GM19372 (cell line): ENCODE measurements around the gene SNX32.
"Not testable (repeated sequence)": the region's sequence is repeated elsewhere in the genome, so short reads cannot be mapped to it uniquely, and the experiment has no call there.

Experiments
- ATAC-seq: cut with Tn5 transposase; IDR thresholded peaks from one replicate; pipeline ENCODE4 v1.9.1; 2021; ENCODE audit warnings: mild to moderate bottlenecking, low read depth, moderate library complexity; ENCODE audit not compliant: unreplicated experiment

The SNX32 gene

DNA sequence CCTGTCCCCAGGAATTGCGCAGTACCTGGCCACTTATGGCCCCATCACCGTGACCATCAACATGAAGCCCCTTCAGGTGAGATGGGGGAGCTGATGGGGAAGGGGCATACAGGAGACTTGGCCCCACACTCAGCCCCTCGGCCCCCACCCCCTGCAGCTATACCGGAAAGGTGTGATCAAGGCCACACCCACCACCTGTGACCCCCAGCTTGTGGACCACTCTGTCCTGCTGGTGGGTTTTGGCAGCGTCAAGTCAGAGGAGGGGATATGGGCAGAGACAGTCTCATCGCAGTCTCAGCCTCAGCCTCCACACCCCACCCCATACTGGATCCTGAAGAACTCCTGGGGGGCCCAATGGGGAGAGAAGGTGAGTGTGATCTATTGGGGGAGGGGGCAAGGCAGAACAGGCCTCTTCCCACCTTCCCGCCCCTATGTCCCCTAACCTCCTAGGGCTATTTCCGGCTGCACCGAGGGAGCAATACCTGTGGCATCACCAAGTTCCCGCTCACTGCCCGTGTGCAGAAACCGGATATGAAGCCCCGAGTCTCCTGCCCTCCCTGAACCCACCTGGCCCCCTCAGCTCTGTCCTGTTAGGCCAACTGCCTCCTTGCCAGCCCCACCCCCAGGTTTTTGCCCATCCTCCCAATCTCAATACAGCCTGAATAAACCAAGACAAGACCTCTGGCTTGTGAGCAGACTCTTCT lies 49.4 kb downstream of the SNX32 start:
- no peak for ATAC-seq

DNA sequence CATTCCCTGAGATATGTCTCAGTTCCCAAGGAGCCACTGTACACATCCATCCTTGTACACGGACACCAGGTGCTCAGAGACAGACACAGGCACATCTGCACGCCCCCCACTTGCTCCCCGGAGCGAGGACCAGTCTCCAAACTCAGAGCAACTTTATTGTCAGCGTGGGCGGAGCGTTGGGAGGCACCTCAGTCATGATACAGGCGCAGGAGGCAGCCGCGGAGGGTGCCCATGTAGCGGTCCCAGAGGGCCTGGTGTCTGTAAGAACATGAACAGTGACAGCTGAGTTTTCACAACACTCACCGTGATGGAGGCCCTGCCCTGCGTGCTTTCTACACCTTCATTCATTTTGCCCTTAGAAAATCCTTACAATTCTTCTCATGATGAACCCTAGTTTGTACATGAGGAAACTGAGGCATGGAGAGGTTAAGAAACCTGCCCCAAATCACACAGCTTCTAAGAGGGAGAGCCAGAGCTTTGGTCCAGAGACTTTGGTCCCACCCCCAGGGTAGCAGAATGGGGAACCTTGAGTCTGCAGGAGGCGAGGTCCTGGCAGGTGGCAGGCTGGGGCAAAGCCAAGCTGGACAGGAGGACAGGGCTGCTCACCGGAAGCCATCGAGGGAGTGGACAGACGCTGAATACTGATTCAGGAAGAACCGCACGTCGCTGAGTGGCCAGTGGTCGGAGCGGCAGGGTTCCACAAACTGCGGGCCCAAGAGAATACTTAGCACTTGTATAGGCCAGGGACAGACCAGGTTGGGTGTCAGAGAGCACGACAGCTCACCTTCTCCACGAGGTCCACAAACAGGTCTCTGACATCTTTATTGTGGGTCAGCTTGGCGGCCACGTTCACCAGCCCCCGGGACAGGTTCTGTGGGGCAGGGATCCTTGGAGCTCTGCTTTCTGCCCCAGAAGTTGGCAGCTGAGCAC lies 50.3 kb downstream of the SNX32 start:
- no peak for ATAC-seq

DNA sequence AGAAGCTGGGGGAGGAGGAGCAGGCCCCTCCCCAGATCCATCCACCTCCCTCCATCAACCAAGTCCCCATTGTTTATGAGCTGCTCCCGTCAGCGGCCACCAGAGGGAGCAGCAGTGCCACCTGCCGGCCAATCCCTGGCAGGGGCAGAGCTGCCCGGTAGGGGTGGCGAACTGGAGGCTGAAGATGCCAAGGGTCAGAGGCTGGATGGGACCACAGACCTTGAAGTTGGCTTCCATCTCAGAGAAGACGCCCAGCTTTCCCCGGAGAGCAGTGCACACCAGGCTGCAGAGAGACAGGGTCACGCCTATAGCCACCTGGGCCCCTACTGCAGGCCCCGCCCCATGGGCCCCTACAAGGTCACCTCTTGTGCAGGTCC lies 50.9 kb downstream of the SNX32 start:
- no peak for ATAC-seq

DNA sequence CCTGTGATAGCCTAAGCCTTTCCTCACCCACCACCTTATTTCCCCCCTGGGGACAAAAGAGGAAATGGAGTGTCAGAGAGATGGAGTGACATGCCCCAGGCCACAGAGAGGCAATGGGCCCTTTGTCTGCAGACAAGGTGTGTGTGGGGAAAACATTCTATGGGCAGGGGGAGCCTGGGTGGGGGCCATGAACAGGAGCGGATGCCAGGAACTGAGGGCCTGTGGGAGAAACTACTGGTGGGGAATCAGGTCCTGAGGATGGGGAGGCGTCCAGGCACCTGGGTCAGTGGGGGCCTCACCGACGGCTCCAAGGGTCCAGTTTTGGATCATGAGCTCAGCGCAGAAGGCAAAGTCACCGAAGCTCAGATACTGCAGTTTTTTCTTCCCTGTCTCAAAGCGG lies 51.5 kb downstream of the SNX32 start:
- ATAC-seq = no peak

DNA sequence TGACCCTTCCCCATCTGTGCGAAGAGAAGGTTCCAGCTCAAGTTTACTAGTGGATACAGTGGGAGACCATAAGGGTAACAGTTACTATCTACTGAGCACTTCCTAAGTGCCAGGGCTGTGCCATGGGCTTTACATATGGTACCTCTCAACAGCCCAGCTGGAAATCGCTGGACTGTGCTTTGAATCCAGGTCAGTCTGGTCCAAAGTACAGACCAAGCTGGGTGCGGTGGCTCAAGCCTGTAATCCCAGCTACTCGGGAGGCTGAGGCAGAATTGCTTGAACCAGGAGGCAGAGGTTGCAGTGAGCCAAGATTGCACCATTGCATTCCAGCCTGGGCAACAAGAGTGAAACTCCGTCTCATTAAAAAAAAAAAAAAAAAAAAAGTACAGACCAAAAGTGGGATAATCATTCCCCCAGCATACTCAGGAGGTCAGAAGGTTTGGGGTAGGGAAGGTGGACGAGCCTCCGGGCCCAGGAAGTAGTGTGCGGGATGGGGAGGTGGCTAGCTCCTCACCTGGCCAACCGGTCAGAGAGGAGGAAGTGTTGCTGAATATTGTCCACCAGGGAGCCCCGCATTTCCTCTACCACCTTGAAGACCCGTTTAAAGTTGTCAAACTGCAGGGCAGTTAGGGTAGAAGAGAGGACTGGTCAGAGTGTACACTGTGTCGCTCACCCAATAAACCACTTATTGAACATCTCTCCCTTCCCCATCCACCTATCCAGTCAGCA lies 52.2 kb downstream of the SNX32 start:
- ATAC-seq = no peak

DNA sequence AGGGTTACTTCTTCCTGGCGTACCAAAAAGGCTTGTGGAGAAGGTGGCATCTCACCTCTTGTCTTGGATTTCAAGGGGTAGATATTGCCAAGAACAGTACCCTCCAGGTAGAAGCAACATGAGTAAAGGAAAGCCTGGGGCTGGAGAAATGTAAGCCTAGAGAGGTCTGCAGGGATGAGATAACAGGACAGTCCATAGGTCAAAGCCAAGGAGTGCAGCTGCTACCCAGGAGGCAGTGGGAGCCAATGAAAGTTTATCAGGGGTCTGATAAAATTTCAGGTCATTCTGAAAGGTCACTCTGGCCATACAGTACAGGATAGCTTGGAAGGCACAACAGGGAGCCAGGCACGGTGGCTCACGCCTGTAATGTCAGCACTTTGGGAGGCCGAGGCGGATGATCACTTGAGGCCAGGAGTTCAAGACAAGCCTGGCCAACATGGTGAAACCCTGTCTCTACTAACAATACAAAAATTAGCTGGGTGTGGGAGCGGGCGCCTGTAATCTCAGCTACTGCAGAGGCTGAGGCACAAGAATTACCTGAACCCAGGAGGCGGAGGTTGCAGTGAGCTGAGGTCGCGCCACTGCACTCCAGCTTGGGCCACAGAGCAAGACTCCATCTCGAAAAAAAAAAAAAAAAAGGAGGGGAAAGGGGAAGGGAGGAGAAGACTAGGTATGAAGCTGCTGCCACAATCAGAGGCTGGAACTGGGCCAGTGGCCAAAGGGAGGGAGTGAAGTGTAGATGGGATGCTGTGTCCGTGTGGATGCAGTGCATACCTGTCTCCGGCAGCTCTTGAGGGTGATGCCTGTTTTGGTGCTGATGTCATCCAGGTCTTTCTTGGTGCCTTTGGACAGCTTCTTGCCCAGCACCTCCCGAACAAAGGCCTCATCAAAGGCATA lies 53.3 kb downstream of the SNX32 start:
- no peak for ATAC-seq

DNA sequence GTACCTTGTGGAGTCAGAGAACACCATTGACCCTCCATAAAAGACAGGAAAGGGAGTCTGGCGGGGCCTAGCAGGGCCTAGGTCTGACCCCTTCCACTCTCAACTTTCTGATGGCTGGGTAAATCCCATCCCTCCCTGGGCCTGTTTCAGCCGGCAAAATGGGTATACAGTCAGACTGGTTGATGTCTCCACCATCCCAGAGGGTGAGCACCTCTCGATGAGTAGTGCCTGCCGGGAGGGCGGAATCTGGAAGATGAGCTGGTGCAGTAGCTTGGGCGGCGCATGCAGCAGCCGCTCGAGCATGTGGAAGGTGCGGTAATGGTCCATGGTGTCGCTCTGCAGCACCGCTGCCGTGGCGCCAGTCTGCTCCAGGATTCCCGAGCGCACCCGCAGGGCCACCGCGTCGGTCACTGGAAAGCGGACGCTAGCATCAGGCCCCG lies 54.0 kb downstream of the SNX32 start:
- no peak for ATAC-seq

DNA sequence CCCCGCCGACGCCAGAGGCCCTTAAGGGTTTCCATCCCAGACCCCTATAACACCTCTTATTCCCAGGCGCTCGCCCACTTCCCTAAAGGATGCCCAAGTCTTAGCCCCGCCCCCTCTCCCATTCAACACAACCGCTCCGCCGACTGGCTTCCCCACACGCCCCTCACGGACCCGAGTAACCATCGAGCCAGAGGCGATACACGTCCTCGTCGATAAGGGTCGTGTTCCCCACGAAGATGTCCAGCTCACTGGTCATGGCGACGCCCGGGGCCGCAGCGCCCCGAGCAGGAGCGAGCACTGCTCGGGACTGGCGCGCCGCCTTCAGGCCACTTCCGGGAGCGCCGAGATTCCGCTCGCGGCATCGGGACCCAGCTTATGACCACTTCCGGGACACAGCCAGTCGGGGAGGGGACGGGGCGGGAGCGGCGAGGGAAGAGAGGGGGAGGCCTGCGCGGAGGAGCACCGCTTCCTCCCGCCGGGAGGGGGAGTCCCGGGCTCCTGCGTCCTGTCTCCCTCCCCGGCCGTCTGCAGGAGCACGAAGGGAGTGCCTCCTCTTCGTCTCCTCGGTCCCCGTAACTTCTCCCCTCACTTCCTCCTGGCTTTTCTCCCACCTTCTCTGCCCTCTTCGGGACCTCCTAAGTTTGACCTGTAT lies 54.5 kb downstream of the SNX32 start, which contains the start of gene FIBP:
TSS of gene FIBP (minus strand) at position 309 of the 652 bp plus-strand sequence. CDS start at position 256, 53 bp downstream.
- ATAC-seq = peak; percentile 52

DNA sequence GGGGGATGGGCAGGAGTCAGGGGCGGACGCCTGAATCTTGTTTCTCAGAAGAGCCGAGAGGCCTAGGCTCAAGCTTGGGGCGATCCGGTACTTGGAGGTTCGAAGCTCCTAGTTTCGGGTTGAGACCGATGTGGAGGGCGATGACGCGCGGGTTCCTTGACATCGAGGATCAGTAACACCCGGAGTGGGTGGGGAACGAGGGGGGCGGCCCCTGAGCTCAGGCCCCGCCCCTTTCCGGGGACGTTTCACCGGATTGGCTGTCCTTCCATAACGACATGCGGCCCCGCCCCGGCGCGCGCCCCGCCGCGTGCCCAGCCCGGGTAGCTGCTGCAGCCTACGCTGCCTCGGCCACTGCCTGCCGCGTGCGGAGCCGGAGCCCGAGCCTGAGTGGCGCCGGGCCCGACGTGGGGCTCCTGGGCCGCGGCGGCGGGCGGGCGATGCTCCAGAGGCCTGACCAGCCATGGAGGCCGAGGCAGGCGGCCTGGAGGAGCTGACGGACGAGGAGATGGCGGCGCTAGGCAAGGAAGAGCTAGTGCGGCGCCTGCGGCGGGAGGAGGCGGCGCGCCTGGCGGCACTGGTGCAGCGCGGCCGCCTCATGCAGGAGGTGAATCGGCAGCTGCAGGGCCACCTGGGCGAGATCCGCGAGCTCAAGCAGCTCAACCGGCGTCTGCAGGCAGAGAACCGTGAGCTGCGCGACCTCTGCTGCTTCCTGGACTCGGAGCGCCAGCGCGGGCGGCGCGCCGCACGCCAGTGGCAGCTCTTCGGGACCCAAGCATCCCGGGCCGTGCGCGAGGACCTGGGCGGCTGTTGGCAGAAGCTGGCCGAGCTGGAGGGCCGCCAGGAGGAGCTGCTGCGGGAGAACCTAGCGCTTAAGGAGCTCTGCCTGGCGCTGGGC lies 56.8 kb downstream of the SNX32 start, which contains the start of gene CCDC85B:
TSS of gene CCDC85B (plus strand) at position 350 of the 895 bp plus-strand sequence. CDS start at position 461, 111 bp downstream.
- peak; percentile 48 for ATAC-seq

DNA sequence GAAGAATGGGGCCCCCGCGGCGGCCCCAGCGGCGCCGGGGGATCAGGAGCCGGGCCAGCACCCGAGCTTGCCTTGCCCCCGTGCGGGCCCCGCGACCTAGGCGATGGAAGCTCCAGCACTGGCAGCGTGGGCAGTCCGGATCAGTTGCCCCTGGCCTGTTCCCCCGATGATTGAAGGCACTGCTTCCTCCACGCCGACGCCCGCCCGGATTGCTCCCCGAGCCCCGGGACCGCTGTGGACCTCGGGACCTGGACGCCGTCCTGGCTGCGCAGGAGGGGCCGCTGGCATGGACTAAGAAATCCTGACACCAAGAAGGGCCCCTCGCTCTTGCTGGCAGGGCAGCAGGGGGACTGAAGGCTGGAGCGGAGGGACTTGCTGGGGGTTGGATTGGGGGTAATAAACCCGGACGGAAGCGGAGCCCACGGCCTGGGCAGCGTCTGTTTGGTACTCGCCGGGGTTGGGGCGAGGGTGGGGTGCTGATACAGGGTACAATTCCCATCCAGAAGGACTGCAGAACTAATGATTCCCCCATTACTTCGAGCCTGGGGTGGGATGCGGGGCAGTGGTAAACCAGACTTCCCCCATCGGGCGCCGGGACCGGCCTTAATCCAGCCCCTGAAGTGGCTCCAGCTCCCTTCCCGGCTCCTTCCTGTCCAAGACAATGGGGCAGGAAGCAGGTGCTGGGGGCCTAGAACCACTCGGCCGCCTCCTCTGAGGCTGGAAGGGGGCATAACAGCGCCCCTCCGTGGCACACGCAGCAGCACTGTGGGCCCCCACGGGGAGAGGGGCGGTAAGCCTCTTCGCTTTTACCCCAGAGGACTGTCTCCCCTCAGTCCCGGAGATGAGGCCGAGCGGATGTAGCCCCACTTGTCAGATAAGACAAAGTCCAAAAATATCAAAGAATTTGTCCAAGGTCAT lies 57.7 kb downstream of the SNX32 start:
- no peak for ATAC-seq

DNA sequence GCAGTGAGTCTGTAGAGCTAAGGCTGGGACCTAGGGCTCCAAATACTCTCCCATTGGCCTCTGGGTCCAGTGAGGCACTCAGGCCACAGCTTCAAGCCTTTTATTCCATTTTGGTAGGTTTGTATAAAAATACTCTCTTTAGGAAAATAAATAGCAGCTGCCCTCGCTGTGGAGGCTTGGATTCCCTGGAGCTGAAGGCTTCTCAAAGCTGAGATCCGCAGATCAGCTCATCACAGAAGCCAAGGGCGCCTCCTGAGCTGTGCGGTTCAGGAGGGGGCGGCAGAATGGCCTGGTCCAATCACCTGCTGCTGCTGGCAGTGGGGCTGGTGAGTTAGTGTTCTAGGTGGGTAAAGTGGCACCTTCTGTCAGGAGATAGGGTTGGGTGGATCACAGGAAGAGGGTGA lies 58.4 kb downstream of the SNX32 start:
- not testable (repeated sequence) for ATAC-seq

DNA sequence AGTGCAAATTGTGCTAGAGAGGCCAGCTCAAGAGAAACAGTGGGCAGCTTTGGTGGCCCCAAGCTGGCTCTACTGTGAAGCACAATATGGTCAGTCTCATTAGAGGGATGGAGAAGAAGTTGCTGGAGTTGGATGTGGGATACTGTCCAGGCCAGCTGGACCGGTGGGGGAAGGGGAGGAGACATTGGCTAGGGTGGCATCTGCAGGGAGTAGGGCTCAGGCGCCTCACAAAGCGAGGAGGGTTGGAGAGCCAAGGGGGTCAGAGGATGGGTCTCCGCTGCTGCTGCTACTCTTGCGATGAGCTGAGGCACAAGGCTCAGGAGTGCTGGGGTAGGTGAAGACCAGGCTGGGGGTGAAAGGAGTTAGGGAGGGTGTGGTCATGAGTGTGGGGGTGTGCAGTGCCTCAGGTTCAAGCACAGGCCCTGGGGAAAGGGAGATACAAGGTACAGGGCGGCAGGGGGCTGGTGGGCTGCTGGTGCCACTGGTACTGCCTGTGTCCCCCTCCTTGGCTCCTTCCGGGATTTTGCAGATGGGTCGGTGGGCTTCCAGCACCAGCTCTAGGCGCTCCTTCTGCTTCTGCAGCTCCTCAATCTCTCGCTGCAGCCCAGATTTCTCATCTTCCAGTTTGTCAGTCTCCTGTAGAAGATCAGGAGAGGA lies 59.0 kb downstream of the SNX32 start:
- no peak for ATAC-seq

DNA sequence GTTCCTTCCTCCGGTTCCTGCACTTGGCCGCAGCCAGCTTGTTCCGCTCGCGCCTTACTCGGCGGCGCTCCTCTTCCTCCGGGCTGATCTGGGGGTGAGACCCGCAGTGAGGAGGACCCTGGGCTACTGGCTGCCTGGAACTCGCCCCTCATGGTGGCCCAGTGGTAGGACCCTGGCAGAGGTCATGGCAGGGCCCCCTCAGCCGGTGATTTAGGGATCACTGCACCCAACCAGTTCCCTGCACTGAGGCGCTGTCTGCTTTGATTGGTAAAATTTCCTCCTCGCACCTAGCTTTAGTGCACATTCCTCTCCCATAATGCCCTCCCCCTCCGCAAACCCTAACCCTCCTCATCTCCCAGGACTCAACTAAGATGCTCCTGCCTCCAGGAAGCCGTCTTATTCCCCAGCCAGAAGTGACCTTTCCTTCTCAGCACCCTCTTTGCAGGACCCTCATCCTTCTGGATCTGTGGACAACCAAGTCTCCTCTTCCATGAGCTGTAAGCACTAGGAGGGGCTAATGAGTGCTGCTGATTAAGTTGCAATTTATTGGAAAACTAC lies 60.4 kb downstream of the SNX32 start:
- no peak for ATAC-seq

DNA sequence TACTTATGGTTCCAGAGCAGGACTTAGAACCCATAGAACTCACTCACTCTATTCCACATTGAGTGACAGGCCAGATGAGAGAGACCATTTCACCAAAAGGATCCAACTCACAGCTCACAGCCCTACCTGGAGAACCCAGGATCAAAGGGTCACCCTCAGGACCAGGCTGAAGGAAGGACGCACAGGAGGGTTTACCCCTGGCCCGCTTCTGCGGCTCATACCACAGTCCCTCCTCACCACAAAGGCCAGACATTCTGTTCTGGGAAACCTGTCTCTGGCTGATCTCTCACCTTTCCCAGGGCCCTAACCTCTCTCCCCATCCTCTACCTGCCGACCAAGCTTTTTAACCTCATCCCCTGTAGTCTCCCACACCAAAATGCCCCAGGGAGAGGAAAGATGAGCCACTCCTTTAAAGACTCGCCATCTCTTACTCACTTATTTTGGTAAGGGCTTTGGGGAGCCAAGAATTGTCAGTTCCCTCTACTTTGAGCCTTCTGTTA lies 61.8 kb downstream of the SNX32 start:
- ATAC-seq = no peak

DNA sequence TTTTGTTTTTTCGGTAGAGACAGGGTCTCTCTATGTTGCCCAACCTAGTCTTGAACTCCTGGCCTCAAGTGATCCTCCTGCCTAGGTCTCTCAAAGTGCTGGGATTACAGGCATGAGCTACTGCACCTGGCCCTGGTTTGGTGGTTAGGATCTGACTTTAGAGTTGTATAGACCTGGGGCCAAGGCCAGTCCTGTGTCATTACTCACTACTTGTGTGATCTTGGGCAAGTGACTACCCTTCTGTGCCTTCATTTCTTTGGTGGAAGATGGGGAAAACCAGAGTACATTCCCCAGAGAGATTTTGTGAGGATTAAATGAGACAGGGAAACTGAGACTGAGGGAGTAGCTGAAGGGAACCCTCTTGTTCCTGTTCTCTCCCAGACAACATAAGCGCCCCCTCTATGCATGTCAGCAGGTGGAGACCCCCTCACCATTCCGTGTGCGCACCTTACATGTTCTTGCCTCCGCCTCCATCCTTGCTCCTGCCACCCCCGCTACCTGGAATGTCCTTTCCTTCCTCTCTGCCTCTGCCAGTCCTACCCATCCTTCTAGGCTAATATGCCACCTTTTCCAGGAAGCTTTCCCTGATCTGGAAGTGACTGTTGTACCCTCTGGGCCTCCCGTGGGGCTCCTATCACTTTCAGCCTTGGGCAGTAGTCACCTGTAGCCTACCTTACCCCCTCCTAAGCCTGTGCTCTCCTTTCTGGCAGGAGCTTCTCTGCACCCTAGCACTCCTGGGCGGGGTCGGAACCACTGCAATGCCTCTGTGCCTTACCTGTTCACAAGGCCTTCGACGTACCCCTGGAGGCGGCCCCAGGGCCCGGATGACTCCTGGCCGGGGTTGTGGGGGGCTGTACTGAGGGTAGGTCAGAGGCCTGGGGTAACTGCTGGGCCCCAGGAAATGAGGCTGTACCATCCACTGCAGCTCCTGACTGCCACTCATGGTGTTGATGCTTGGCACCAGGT lies 62.6 kb downstream of the SNX32 start:
- ATAC-seq = no peak
